NCI-H82 treated with DMSO at 0.1 percent for 48 hours (cell line): ENCODE results near the gene NDUFB2.
"Not testable (repeated sequence)": the region's sequence is repeated elsewhere in the genome, so short reads cannot be mapped to it uniquely, and the experiment has no call there.

Experiments
- DNase-seq: peaks from one replicate; lab custom pipeline; 2025; ENCODE audit not compliant: unreplicated experiment; lab: John Stamatoyannopoulos, UW

NDUFB2 gene

DNA sequence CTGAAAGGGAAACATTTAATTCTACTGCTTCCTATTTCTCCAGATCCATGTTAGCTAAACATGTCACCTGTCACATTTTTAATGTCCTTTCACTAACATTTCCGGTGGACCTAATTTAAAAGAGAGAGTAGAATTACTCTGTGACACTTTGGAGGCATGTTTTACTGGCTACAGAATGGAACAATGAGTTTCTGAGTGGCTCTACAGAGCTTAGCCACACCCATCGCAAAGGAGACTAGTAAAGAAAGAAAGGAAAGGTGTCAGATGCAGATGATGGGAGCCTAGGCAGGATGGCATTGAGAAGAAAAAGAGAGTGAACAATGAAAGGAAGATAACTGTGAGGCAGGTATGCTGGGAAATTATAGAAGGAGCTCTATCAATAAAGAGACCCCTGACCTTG is 35.9 kb downstream of the NDUFB2 start:
- DNase-seq = no peak

DNA sequence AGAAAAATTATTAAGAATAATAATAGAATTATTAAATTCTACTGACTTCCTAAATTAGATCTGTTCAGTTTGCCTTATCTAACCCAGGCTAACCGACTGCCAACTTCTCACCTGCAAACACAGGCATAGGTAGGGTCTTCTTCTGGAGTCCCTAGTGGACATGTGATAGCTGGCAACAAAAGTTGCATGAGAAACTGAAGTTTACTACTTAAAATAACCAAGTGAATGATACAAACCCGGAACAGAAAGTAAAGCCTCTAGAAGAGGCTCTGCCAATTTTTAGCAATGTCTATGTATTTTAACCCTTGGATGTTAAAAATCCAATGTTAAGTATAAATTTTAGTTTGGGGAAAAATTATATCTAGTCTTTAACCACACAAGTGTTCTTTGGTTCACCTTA is 37.6 kb downstream of the NDUFB2 start:
- DNase-seq = no peak

DNA sequence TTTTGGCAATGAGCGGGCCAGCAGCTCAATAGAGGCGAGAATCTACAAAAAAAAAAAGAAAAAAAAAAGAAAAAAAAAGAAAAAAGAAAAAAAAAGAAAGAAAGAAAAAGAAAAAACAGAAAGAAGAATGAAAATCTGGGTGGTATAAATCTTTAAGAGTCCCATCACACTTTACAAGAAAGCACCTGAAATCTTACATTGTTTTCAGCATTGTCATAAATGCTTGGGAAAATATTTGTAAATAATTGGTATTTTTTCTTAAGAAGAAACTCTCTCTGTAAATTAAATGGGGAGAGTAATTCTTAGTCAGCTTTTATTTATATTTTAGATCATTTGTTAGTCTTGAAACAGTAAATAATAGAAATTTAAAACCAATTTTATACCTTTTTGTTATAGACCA is 38.2 kb downstream of the NDUFB2 start:
- DNase-seq = no peak

DNA sequence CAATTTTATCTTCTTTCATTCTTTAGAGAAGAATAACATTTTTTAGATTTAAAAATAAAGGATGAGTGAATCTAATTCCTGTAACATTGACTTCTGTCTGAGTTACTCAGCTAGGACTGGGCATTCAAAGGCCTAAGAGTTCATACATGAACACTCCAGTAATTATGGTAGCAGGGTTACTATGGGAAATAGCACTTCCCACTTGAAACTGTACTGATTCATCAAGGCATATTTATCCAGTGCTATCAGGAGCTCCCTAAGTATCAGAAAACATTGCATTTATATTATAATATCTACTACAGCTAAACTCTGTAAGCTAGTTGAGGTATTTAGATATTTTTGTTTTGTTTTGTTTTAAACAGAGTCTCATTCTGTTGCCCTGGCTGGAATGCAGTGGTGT is 41.8 kb downstream of the NDUFB2 start:
- no peak for DNase-seq

DNA sequence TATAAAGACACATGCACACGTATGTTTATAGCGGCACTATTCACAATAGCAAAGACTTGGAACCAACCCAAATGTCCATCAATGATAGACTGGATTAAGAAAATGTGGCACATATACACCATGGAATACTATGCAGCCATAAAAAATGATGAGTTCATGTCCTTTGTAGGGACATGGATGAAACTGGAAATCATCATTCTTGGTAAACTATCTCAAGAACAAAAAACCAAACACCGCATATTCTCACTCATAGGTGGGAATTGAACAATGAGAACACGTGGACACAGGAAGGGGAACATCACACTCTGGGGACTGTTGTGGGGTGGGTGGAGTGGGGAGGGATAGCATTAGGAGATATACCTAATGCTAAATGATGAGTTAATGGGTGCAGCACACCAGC is 46.7 kb downstream of the NDUFB2 start:
- DNase-seq = not testable (repeated sequence)

DNA sequence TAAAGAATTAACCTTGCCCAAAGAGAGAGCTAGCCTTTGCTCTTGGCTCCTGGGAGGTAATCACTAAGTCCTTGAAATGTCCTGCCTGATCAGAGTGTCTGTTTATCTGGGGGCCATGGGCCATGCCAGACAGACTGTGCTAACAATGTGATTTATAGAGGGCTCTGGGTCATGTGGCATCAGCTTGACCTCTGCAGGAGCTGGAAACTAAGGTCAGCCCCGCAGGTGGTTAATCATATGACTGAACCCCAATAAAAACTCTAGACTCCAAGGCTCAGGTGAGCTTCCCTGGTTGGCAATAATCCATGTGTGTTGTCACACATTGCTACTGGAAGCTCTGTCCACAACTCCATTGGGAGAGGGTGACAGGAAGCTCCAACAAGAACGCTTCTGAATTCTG is 47.5 kb downstream of the NDUFB2 start:
- DNase-seq = no peak

DNA sequence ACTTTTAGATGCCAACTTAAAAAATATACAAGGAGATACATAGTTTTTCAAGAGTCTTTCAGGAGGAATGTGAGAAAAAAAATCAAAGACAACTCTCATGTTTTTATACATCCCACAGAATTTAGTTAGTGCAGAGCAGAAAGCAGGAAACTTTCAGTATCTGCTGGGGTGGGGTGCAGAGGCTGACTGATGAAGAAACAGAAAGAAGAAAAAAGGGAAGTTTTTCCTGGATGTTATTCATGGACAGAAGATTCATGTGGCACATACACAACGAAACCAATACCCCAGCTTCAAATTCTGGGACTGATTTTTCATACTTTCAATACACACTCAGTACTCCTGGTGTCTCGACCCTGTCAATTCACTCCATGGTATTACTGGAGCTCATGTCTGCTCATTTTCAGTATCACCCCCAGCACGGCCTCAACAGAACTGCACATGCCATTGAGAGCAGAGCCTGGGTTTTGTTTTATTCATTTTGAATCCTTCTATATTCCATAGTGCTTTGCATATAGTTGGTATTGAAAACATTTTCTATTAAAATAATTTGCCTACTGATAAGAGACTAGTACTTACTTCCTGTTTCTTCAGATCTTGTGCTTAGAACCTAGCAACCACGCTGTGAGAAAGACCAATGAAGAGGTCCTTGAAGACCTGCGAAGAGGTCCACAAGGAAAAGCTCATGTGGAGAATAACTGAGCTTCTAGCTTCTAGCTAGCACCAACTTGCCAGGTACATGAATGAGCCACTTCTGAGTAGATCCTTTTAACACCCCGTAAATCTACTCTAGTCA is 49.0 kb downstream of the NDUFB2 start:
- DNase-seq = no peak

DNA sequence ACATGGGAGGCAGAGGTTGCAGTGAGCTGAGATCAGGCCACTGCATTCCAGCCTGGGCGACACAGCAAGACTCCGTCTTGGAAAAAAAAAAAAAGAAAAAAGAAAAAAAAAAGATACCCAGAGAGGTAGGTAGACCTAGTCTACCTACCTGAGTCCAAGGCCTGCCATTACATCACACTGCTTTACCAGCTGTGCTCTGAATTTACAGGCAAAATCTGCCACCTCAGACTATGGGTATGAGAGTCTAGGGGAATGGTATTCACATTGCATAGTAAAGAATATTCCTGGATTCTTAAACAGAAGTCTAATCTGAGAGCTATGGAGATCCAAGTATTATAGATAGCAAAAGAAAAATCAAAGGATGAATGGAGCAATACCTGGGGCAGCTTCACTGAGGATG is 50.2 kb downstream of the NDUFB2 start:
- no peak for DNase-seq

DNA sequence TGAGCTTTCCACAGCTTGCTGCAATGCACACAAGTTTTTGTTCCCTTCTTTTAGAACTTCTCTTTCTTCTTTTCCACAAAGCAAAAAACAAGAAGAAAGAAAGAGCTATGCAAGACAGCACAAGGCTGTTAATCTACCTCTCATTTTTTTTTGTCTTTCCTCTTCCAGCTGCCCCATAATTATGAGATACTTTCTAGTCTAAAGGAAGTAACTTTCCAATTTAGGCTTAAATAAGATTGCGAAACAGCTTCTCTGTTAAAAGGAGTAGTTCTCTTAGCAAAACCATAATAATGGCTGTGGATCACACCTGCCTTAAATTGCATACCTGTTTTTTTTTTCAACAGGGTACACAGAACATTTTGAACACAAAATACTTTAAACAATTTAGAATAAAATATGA is 56.0 kb downstream of the NDUFB2 start:
- DNase-seq = no peak

DNA sequence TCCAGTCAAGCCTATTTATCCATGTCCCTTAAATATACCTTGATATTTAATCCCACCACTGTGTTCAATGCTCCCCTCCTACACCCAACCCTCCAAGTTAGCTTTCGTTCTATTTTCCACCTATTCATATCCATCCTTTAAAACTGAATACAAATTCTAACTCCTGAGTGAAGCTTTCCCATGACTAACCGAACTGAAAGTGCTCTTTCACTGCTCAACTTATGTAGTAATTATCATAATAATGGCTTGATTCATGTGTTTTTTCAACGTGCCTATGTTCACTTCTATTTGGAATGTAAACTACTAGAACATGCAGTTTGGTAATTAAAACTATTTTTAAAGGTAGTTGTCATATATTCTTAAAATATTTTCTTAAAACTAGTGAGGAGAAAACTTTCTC is 58.0 kb downstream of the NDUFB2 start:
- DNase-seq = no peak
